ENCODE results near the gene SCAPER.

The SCAPER gene

GRCh38 chr15:76682259-76682658 lies 222.9 kb downstream of the SCAPER start:
- Histone ChIP-seq H3K27me3 (no peaks in the 10 kb centered on the region), H3K27ac (no peak overlapping the region), H3K4me3 (ENCODE audit: low read depth in 1 of 2, low read length in 1 of 2) (no peak overlapping the region), H3K4me1 (ENCODE audit: control insufficient read depth in 1 of 2, insufficient read depth in 1 of 2, low read depth in 1 of 2, low read length in 1 of 2) (no peaks in the 10 kb centered on the region), H3K9me3 (no peaks in the 10 kb centered on the region), H3K36me3 (no peaks in the 10 kb centered on the region)
- no peak for TF ChIP-seq CTCF (IDR thresholded peaks at IDR 0.05)

- H3K4me3 ChIP-seq (ENCODE audit: low read depth in 1 of 2, low read length in 1 of 2), result no peak overlapping the region
- no peaks in the 10 kb centered on the region for H3K27me3 ChIP-seq
- TF ChIP-seq CTCF (IDR thresholded peaks at IDR 0.05), result no peak
- H3K27ac ChIP-seq, result no peak overlapping the region
- no peaks in the 10 kb centered on the region for H3K36me3 ChIP-seq
- no peaks in the 10 kb centered on the region for H3K4me1 ChIP-seq (ENCODE audit: control insufficient read depth in 1 of 2, insufficient read depth in 1 of 2, low read depth in 1 of 2, low read length in 1 of 2)
- H3K9me3 ChIP-seq, result no peaks in the 10 kb centered on the region
These were observed 226.4 kb downstream of the SCAPER start for GRCh38 chr15:76678766-76679165.

- Histone ChIP-seq H3K27ac (no peak overlapping the region), H3K9me3 (no peaks in the 10 kb centered on the region), H3K4me1 (ENCODE audit: control insufficient read depth in 1 of 2, insufficient read depth in 1 of 2, low read depth in 1 of 2, low read length in 1 of 2) (no peaks in the 10 kb centered on the region), H3K36me3 (no peaks in the 10 kb centered on the region), H3K27me3 (no peaks in the 10 kb centered on the region), H3K4me3 (ENCODE audit: low read depth in 1 of 2, low read length in 1 of 2) (no peak overlapping the region)
- TF ChIP-seq CTCF (IDR thresholded peaks at IDR 0.05), result no peak
These were observed 230.3 kb downstream of the SCAPER start for GRCh38 chr15:76674883-76675282.

GRCh38 chr15:76669521-76670207 lies 235.5 kb downstream of the SCAPER start:
- H3K27ac ChIP-seq, result no peak overlapping the region
- no peak for TF ChIP-seq CTCF (IDR thresholded peaks at IDR 0.05)
- H3K27me3 ChIP-seq, result no peaks in the 10 kb centered on the region
- H3K36me3 ChIP-seq, result no peaks in the 10 kb centered on the region
- H3K9me3 ChIP-seq, result no peaks in the 10 kb centered on the region
- H3K4me3 ChIP-seq (ENCODE audit: low read depth in 1 of 2, low read length in 1 of 2), result no peak overlapping the region
- no peaks in the 10 kb centered on the region for H3K4me1 ChIP-seq (ENCODE audit: control insufficient read depth in 1 of 2, insufficient read depth in 1 of 2, low read depth in 1 of 2, low read length in 1 of 2)

GRCh38 chr15:76668900-76669299 lies 236.2 kb downstream of the SCAPER start:
- no peak overlapping the region for H3K27ac ChIP-seq
- H3K4me3 ChIP-seq (ENCODE audit: low read depth in 1 of 2, low read length in 1 of 2), result no peak overlapping the region
- H3K9me3 ChIP-seq, result no peaks in the 10 kb centered on the region
- H3K4me1 ChIP-seq (ENCODE audit: control insufficient read depth in 1 of 2, insufficient read depth in 1 of 2, low read depth in 1 of 2, low read length in 1 of 2), result no peaks in the 10 kb centered on the region
- no peaks in the 10 kb centered on the region for H3K36me3 ChIP-seq
- TF ChIP-seq CTCF (IDR thresholded peaks at IDR 0.05), result no peak
- H3K27me3 ChIP-seq, result no peaks in the 10 kb centered on the region

Measured in neutrophil (primary cell).